T-helper 2 cell treated with Interferon-gamma antibody and Interleukin-4, amounts not matched to agents 100 ng/mL and 5 ng/mL, for 36 hours (primary cell): ENCODE data around the gene GAB2. TPM values are rescaled to one million over a fixed set of nuclear protein-coding genes. Genes with fewer than 3 reads are reported as not detected.

ENCODE experiments used
- intact Hi-C: fragments of 100-400 bp; cut with micrococcal nuclease; formaldehyde crosslinking; loops from one replicate; pipeline ENCODE4 v1.15.1; 2023
- total RNA-seq: library from RNA; stranded (reverse); gene quantifications from 2 replicates; pipeline ENCODE4 v1.2.3, GENCODE V29; 2022

GAB2 gene
- total RNA-seq, 1 donor from 2014 or later: 96.1 TPM

- intact Hi-C loops: no loop called here
Observed at GRCh38 chr11:78345450-78345849, 72.2 kb downstream of the GAB2 start.

GRCh38 chr11:78344676-78345075 lies 72.9 kb downstream of the GAB2 start:
- intact Hi-C loops: loop anchor here (5.0 kb wide), 2 partner anchors 117 to 218 kb away; no protein-coding TSS in a partner anchor

- intact Hi-C loops: loop anchor here (5.0 kb wide), 2 partner anchors 117 to 218 kb away; no protein-coding TSS in a partner anchor
Observed at GRCh38 chr11:78344094-78344493, 73.5 kb downstream of the GAB2 start.

- intact Hi-C loops: loop anchor here (5.0 kb wide), 2 partner anchors 116 to 219 kb away; no protein-coding TSS in a partner anchor
Observed at GRCh38 chr11:78343303-78343702, 74.3 kb downstream of the GAB2 start.

- intact Hi-C loops: loop anchor here (5.0 kb wide), 2 partner anchors 115 to 220 kb away; no protein-coding TSS in a partner anchor
Observed at GRCh38 chr11:78341841-78342240, 75.8 kb downstream of the GAB2 start.

- intact Hi-C loops: loop anchor here (1.0 to 5.0 kb wide), 3 partner anchors 48 to 222 kb away; no protein-coding TSS in a partner anchor
Observed at GRCh38 chr11:78340530-78340929, 77.1 kb downstream of the GAB2 start.

GRCh38 chr11:78339945-78340344 lies 77.7 kb downstream of the GAB2 start:
- intact Hi-C loops: loop anchor here (1.0 to 5.0 kb wide), 4 partner anchors 15 to 222 kb away; no protein-coding TSS in a partner anchor

- intact Hi-C loops: loop anchor here (1.0 kb wide), 1 partner anchor 14 kb away; no protein-coding TSS in a partner anchor
Observed at GRCh38 chr11:78339483-78339882, 78.1 kb downstream of the GAB2 start.

- intact Hi-C loops: loop anchor here (1.0 kb wide), 1 partner anchor 13 kb away; no protein-coding TSS in a partner anchor
Observed at GRCh38 chr11:78338702-78339101, 78.9 kb downstream of the GAB2 start.

GRCh38 chr11:78338138-78338537 lies 79.5 kb downstream of the GAB2 start:
- intact Hi-C loops: no loop called here

GRCh38 chr11:78337554-78337924 lies 80.1 kb downstream of the GAB2 start:
- intact Hi-C loops: no loop called here

GRCh38 chr11:78336877-78337553 lies 80.6 kb downstream of the GAB2 start:
- intact Hi-C loops: no loop called here

GRCh38 chr11:78334109-78334508 lies 83.5 kb downstream of the GAB2 start:
- intact Hi-C loops: no loop called here

- intact Hi-C loops: no loop called here
Observed at GRCh38 chr11:78332872-78333271, 84.7 kb downstream of the GAB2 start.

- intact Hi-C loops: no loop called here
Observed at GRCh38 chr11:78332174-78332866, 85.3 kb downstream of the GAB2 start.

- intact Hi-C loops: no loop called here
Observed at GRCh38 chr11:78331711-78332110, 85.9 kb downstream of the GAB2 start.

- intact Hi-C loops: no loop called here
Observed at GRCh38 chr11:78330361-78330760, 87.3 kb downstream of the GAB2 start.

- intact Hi-C loops: no loop called here
Observed at GRCh38 chr11:78327945-78328344, 89.7 kb downstream of the GAB2 start.

- intact Hi-C loops: loop anchor here (1.0 kb wide), 3 partner anchors 14 to 93 kb away; no protein-coding TSS in a partner anchor
Observed at GRCh38 chr11:78325274-78325781, 92.3 kb downstream of the GAB2 start.

GRCh38 chr11:78323363-78323762 lies 94.3 kb downstream of the GAB2 start:
- intact Hi-C loops: no loop called here

- intact Hi-C loops: no loop called here
Observed at GRCh38 chr11:78319453-78319955, 98.1 kb downstream of the GAB2 start.
